AML-193 (cell line): ENCODE measurements around the gene CD48.
A peak's percentile ranks its signal among the peaks of the same experiment; 100 is the strongest.
"Not testable (repeated sequence)": the region's sequence is repeated elsewhere in the genome, so short reads cannot be mapped to it uniquely, and the experiment has no call there.

ENCODE experiments used
- DNase-seq, 2 experiments: peaks; one replicate each; lab custom pipeline; 2025; lab: John Stamatoyannopoulos, UW

Gene CD48

DNA sequence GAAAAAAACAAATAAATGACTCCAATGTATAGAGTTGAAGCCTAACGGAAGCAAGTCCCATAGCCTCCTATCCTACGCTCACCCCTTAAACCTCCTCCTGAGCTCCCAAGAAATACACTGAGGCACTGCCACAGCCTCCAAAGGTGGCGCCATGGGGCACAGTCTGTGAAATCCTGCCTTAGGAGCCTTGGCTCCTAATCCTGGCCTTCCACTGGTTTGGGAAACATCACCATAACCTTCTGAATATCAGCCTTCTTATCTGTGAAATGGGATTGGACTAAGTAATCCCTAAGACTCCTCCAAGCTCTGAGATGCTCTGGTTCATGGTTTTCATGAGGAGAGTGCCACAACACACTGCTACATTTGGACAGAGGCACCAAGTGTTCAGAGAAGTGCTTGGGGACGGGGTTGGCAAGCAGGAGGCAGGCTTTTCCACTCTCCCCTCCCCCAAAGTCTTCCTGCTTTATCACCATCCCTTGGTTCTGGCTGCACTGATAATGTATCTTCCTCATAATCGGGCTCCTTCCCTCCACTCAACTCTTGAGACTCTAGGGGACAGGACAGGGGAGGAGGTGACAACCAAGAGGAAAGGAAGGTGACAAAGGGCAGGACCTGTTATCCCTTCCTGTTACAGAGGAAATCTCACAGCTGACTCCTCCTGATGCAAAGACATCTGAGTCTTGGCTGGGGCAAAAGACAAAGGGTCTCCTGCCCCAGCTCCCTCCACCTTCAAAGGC lies 30.2 kb upstream of the CD48 start:
- no peak for DNase-seq

DNA sequence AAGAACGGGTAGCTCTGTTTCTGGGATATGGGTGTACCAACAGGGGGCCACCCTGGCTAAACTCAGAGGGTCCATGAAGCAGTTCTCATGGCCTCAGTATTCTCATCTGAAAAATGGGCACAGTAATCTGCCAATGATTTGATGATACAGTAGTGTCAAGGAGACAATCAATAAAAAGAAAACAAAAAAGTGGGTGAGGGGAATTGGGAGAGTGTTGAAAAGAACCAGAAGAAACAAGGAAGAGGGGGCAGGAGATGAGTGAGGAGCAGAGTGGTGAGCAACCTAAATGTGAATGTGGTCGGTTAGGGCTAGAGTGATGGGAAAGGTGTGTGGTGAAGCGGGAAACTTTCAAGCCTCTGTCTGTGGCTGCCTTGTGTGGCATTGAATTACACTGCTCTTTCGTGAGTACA lies 29.5 kb upstream of the CD48 start:
- DNase-seq, result no peak

DNA sequence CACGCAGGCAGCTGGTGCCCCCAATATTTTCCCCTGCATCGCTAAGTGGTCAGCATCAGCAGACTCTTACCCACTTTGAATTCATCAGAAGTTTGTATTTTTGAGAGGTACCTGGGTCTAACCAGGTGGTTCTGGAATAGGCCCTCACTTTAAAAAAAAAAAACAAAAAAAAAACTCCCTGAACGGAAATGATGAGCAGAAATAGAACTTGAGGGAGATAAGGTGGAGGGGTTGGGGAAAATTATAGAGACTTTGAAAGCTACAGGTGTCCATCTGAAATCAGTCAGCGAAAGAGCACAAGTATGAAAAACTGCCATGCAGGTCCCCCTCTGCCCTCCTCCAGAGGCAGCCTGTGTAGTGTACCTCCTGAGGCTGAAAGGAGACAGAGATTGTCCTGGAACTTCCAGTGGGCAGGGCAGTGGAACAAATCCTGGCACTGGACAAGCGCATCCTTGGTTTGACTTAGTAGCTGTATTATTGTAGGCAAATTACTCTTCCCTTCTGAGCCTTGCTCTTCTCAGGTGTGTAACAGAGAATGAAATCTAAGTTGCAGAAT lies 28.6 kb upstream of the CD48 start:
- DNase-seq, result no peak

DNA sequence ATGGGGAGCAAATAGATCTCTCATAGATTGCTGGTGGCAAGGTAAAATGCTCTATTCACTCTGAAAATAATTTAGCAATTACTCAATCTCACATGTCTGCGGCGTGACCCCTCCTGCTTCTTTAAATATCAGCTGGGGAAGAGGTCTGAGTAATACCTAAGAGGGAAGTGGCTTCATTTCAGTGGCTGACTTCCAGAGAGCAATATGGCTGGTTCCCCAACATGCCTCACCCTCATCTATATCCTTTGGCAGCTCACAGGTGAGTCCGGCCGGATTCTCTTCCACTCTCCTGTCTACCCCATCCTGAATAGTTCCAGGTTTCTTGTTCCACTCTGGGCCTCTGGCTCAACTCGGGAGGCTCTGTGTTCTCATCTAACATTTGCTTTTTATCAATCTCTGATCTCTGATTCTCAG lies 27.5 kb upstream of the CD48 start, which contains the start of gene SLAMF7:
TSS of gene SLAMF7 (plus strand) at position 150 of the 414 bp plus-strand sequence. CDS start at position 205, 55 bp downstream.
- peak; percentile 90 to 92 for DNase-seq

DNA sequence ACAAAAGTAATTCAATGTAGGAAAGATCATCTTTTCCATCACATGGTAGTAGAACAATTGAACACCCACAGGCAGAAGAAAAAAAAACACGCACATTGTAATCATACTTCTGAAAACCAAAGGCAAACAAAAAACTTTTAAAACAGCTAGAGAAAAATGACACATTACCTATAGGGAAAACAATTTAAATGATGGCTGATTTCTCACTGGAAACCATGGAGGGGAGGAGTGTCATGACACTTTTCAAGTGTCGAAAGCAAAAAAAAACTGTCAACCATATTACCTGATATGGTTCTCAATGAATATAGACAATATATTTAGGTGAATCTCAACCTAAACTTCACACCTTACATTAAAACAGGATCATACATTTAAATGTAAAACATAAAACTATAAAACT lies 26.6 kb upstream of the CD48 start:
- no peak for DNase-seq

DNA sequence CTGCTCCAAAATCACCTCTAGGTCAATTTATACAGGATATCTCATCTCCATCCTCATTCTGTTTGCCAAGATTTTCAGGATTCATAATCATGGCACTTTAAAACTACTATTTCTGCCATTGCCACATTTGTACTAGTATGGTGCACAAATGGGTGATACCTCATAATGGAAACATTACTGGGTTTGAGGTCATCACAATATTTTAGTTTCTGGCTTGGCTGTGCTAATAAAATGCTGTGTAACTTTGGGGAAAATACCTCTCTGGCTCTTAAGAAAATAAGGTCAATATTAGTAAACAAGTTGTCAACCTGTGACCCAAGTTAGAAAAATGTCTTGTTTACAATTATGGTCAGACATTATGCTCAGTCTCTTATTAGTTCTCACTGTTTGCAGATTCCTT lies 22.7 kb upstream of the CD48 start:
- no peak for DNase-seq

DNA sequence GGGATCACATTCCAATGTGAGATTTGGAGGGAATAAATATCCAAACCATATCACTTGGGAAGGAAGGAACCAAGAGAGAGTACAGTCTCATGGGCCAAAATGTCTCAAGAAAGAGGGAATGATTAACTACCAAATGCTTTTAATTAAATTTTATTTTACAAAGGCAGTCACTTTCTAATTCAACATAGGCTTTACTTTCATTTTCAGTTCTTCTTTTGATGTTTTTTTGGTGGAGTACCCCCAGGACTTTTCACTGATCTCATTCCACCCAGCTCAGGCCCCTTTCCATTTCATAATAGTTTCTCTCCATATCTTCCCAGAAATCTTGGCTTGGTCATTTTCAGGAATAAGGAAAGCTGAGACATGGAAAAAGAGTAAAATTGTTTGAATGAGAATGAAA lies 22.3 kb upstream of the CD48 start:
- no peak for DNase-seq

DNA sequence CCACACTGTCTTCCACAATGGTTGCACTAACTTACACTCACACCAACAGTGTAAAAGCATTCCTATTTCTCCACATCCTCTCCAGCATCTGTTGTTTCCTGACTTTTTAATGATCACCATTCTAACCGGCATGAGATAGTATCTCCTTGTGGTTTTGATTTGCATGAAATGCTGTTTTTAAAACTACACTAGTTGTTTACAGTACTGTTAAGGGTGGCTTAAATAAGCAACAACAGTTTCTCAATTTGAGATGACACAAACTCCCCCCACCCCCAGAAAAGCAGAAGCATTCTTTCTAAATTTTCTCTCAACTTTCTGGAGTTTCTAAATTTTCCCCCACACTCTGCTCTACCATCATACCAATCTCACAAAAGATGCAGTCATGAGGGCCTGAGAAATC lies 20.4 kb upstream of the CD48 start:
- DNase-seq, result no peak

DNA sequence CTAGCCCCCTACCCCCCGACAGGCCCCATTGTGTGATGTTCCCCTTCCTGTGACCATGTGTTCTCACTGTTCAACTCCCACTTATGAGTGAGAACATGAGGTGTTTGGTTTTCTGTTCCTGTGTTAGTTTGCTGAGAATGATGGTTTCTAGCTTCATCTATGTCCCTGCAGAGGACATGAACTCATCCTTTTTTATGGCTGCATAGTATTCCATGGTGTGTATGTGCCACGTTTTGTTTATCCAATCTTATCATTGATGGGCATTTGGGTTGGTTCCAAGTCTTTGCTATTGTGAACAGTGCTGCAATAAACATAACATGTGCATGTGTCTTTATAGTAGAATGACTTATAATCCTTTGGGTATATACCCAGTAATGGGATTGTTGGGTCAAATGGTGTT lies 19.9 kb upstream of the CD48 start:
- not testable (repeated sequence) for DNase-seq

DNA sequence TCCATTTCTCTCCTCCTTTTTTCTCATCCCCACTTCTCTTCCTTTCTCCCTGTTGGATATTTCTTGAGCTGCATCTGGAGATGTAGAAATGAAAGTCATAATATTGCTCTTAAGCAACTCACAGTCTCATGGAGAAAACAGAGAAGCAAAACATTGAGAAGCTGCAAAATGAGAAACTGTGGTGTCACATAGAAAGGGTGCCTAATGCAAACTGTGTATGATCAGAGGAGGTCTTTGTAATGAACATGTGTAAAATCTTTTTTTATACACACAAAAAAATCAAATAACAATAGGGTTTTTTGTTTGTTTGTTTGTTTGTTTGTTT lies 15.7 kb upstream of the CD48 start:
- no peak for DNase-seq

DNA sequence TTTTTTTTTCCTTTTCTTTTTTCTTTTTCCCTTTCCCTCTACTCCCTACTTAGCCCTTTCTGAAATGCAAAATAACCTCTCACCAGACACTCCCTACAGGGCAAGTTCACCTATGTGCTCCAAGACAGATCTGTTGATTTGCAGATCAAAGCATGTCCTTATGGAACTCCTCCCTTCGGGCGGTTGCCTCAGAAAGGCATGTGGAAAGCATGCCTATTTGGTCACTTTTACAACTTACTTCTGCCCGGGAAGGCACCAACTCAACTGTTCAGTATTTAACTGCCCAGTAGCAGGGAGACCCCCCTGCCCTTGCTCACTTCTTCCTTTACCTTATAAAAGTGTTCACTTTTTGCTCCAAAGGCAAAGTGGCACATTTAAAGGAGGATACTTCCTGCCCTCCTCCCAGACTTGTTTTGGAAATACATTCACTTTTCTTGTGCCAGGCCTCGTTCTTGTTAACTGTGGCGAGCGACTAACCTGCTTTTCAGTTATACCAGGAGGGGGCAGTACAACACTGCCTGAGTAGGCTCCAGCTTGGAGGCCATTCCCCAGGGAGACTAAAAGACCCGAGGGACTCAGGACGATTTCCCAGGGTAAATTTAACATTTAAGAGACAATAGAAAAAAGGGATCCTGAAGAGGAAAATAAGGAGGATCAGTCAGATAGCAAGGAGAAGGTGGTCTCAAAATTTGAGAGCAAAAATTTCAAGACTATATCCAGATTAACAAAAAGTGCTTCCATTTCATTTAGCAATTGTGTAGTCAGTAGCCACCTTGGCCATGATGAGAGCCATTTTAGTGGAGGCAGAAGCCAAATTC lies 15.1 kb upstream of the CD48 start:
- DNase-seq, result peak; percentile 80 to 87

DNA sequence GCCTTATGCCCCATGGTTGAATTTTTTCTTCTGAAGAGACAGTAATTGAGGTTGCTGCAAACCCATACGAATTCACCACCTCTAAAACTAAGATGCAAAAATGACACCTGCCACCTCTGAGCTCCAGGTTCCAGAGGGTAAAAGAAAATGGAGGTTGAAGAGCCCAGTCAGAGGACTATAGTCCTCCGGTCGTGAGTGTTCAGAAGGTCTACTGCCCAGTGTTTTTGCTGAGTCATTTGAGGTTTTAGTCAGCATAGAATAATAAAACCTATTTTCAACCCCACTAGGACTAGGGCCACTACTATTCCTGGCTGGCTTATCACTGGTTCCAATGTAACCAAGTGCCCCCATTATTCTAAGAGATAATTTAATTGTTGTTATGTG lies 14.5 kb upstream of the CD48 start:
- DNase-seq, result peak; percentile 43 to 47

DNA sequence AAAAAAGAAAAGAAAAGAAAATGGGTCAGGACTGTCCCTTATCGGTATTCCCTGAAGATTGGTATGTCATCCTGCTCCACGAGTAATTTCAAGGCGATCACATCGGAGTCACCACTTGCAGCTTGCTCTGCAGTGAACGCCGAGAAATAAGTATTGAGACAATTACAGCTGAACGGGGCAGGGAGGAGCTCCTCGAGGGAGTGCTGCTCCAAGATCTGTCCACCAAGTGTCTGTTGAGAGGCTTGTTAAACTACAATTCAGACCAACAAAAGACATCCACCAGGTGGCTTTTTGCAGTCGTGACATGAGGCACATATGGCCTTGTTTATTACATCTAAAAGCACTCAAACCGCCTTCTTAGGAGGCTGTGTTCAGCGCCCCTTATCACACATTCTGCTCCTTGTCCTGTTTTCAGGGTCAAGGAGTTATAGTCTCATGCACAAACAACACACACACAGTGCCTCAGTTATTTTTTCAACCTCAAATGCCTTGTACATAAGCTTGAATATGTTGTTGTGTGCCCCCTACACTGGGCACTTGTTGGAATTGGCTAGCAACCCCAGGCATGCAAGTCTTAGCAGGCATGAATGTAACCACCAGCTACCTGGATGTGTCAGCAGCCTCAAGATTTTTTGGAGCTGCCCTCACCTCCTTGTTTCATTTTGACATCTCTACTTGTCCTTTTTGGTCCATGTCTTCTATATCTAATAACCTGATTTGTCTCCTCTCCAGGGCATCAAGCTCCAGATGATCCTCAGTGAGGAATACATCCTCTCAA lies 13.0 kb upstream of the CD48 start:
- DNase-seq, result no peak

DNA sequence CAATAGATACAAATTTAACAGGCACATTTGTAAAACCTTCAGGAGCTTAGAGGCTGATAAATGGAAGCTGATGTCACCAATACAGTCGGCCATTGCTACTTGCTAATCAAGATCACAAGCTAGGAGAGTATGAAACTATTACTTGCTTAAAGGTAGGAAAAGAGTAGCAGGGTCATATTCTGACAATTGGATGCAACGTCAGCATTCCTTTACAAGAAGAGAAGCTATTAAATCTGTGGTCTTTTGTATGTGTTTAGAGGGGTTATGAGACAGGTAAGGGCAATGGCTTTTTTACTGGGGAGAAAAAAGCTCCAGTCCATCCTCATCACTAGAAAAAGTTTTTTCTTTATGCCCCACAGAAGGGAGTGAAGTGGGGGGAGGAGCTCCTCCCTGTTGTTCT lies 11.7 kb upstream of the CD48 start:
- DNase-seq, result no peak

DNA sequence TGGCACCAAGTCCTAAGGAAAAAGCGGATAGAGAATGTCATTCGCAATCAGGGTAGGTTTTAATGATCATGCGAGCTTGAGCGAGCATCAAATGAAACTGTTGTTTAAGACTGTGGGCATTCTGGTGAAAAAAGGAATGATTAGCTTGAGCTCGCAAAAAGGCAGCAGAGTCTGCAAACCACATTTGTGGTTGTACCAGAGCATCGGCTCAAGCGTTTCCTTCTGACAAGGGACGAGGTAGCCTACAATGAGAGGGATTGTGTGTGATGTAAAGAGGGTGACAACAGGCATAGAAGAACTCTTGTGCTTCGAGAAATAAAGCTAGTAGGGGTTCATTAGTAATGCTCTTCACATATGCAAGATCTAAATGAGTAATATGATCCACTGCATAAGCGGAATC lies 11.1 kb upstream of the CD48 start:
- no peak for DNase-seq

DNA sequence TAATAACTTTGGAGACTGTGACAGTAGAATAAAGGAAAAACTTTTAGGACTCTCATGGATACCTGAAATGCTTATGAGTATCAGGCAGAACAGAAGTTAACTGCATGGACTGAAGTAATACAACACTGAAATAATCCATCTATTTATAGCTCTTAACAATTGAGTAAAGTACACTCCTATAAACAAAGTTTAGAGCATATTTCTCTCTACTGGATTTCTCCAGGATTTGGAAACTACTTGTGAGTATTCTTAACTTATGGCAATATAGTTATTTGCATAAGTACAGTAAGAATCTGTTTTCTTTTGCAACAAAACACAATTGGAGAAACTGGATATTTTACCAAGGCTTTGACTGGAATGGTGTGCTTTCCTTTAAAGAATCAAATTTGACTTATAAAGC lies 9.9 kb upstream of the CD48 start:
- no peak for DNase-seq

DNA sequence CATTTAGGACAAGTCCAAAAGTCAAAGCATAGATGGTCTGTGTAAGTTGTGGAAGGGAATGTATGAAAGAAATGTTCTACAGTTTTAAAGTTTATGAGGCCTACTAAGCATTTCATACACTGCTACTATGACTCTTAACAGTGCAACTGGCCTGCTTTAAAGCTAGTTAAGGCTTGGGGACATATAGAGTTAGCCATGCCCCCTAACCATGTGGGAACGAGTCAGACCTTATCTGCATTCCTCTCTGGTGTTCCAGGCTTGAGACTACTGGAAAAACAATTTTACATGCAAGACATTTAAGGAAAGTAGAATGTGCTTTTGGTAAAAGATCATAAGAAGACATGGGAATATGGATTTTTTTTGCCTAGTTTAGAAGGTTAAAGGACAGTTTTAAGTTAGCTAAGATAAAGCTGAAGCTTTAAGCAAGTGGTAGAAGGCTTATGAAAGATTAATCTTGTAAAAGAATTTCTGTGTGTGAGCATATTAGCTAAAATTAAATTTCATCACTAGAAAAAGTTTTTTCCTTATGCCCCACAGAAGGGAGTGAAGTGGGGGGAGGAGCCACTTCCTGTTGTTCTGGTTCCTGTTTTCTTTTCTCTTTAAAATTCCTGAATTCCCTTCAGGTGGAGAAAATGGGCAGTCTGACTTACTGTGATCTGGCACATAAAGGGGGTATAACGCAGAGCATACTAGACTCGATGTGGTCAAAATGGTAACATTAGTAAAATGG lies 8.9 kb upstream of the CD48 start:
- no peak for DNase-seq

DNA sequence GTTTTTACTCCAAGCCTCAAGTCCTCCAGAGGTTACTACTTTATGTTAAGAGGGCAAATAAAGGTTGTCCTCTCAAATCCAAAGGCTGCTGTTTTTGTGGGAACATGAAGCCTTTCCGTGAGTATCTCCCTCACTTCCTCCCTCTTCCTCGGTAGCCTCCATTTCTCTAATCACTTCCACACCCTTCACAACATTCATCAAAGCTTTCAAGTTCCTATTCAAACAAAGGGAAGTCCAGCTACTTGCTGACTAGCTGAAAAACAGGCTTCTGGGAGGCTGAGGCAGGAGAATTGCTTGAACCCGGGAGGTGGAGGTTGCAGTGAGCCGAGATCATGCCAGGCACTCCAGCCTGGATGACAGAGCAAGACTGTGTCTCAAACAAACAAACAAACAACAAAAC lies 6.6 kb upstream of the CD48 start:
- no peak for DNase-seq

DNA sequence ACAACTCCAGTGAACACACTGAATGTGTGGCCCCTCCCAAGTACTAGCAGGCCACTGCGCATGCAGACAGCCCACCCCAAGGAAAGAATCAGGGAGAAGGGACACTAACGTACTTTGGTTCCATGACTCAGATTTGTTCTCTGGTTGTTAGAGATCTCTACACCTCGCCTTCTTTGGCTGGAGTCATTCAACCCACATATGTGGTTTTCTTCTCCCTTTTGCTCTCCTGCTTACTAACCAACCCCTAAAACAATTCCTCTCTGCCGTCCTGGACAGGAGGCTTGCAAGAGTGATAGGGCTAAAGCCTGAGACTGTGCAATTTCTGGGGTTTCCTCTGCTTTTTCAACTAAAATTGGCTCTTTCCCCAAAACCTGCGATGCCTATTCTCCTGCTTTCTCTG lies 5.7 kb upstream of the CD48 start:
- no peak for DNase-seq

DNA sequence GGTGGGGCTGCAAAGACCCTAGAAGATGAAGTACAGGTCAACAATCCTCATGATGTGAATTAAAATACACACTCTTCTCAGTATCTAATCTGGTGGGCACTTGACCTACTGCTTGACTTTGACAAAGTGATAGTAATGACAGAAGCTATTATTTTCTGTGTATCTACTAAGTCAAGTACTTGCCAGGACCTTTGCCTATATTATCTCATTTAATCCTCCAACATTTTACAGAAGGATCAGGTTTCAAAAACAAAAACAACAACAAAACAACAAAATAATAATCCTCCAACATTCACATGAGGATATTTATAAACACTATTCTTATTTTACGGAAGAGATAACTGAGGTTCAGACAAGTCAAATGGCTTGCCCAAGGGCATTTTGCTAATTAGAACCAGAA lies 4.4 kb upstream of the CD48 start:
- no peak for DNase-seq

DNA sequence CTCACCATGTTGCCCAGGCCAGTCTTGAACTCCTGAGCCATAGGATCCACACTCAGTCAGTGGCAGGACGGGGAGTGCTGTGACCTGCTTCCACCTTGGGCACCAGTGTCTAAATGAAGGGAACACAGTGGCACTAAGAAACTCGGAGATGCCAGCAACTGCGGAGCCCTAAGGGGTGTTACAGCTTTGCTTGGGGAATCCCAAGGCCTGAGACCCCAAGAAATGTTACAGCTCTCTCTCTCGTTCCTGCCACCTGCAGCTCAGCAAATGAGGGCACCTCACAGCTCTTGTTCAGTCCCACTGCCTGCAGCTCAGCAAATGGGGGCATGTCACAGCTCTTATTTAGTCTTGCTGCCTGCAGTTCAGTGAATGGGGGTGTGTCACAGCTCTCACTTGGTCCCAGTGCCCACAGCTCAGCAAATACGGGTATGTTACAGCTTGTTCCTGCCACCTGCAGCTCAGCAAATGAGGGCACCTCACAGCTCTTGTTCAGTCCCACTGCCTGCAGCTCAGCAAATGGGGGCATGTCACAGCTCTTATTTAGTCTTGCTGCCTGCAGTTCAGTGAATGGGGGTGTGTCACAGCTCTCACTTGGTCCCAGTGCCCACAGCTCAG lies 2.5 kb upstream of the CD48 start:
- DNase-seq, result not testable (repeated sequence)
